Cardiac fibroblast (primary cell): Measurements from ENCODE around the gene KLHDC4.
A peak's percentile ranks its signal among the peaks of the same experiment; 100 is the strongest.

Source experiments
- DNase-seq, 2 donors: peaks; one replicate each; pipeline versions ENCODE4 v3.0.0 to v3.0.0-alpha.2; 2010; ENCODE audit warnings: low read depth in 2 of 2
- H3K4me3 ChIP-seq, 2 donors: replicated peaks in 1 of 2; 1 replicate in 1 of 2; 2 replicates in 1 of 2; pipeline ENCODE4 v1.5.1; 2011; ENCODE audit warnings: low read depth in 2 of 2, low read length in 2 of 2, mild to moderate bottlenecking in 2 of 2, moderate library complexity in 1 of 2
- CTCF ChIP-seq: IDR thresholded peaks from one replicate; pipeline ENCODE4 v1.5.1; 2011; ENCODE audit warnings: low read depth, mild to moderate bottlenecking, low read length, inconsistent platforms

The KLHDC4 gene

DNA sequence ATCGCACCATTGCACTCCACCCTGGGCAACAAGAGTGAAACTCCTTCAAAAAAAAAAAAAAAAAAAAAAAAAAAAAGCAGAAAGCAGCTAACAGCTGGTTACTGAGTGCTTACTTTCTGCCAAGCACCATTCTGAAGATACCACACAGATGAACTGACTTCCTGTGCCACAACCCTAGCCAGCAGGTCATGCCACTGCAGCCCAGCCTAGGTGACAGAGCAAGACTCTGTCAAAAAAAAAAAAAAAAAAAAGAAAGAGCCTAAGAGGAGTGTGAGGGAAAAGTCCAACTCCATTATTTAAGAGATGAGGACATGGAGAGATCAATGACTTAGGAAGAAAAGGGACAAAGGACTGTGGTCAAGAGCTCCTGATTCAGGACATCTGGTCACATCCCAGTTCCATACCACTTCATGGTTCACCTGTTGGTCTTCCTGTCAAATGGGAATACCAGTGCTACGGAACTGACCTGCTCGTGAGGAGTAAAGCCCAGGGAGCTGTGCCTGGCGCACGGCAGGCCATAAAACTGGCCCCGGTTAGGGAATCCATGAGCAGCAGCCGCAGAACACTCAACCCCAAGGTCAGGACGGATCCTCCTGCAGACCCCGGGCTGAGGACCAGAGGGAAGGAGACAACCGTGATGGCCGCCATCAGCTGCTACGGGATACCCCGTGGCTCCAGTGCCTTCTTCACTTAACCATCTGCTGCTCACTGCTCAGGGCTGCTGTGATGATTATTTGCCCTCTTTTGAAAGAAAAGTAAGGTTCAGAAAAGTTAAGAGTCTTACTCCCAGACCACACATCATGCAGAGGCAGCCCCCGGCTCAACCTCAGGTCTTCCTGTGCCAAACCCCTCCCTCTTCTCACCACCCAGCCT, 950 bp downstream of the KLHDC4 start:
- TF ChIP-seq CTCF = no peak
- no peak for DNase-seq

DNA sequence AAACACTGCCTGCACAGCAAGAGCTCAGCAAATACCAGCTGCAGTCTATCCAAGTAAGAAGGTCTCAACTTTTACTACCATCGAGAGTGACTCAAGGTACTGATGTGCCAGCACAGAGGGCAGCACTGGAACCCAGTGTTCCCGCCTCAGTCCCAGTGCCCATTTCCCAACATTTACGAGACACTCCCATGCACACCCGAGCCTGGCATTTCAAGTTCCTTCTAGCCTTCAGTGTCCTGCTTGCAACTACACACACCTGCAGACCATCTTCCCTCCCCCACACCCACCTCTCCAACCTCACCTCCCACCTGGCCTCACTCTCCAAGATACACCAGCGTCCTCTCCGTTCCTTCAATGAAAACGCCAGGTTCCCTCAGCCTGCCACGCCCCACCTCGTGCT, 3.2 kb downstream of the KLHDC4 start:
- no peak for TF ChIP-seq CTCF
- no peak overlapping the region for H3K4me3 ChIP-seq
- no peak for DNase-seq

More for the DNA sequence above, 950 bp downstream of the KLHDC4 start:
- peak overlapping the region; percentile 88 to 93 for H3K4me3 ChIP-seq

DNA sequence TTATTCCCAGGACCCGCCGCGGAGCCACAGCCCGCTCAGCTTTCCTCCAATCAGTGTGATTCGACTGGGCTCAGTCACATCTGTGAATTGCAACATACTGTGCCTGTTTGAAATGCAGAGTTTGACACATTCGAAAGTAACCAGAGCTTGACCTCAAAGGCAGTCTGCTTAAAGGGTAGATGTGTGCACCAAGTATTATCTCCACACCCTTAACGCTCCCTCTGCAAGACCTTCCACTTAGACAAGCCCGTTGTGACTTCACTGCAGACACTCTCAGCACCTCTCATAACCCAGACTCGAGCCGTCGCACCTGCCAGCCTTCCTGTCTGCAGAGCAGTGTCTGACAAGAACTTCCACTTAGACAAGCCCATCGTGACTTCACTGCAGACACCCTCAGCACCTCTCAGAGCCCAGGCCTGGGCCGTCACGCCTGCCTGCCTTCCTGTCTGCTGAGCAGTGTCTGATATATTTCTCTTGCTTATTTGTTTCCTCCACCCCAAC, 3.7 kb downstream of the KLHDC4 start:
- no peak for DNase-seq
- TF ChIP-seq CTCF = no peak

GRCh38 chr16:87761060-87761459, 4.7 kb downstream of the KLHDC4 start:
- no peak for DNase-seq
- TF ChIP-seq CTCF = no peak

More for the DNA sequence above, 3.7 kb downstream of the KLHDC4 start:
- no peak overlapping the region for H3K4me3 ChIP-seq

DNA sequence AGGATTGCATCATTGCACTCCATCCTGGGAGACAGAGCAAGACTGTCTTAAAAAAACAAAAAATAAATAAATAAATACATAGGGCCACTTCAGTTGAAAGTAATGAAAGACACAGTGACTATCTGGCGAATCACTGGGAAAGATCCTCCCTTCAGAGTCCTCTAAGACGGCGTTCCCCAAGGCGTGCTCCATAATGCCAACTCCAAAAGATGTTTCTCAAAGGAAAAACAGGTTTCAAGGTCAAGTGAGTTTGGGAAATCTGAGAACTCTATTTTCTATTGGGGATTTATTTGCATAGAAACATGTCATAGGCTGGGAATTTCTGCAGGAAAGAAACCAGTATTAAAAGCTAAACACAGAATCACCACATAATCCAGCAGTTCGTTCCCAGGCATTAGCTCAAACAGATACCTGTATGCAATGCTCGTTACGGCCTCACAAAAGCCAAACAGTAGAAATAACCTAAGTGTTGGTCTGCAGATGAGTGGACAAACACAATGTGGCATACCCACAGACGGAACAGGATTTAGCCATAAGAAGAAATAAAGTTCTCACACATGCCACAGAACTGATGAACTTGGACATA, 7.9 kb downstream of the KLHDC4 start:
- peak in 1 of 2 donors; percentile 52 for DNase-seq
- TF ChIP-seq CTCF = no peak
- no peak overlapping the region for H3K4me3 ChIP-seq

More at GRCh38 chr16:87761060-87761459, 4.7 kb downstream of the KLHDC4 start:
- no peak overlapping the region for H3K4me3 ChIP-seq

DNA sequence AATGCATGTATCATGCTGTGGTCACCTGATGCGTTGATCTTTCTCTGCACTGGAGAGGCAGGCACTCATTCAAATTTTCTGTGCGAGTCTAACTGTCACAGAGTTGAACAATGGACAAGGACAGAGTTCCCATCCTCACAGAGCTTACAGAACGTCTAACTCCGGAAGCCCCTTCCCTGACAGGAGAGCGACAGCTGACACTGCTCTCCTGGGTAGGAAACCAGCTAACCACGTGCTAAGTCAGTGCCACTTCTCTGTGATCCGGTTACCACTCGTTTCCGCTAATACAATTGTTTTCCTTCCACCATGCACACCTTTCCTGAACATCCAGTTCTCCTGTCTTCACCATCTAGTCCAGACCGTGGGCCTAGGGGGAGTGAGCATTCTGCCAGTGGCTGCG, 11.3 kb downstream of the KLHDC4 start:
- H3K4me3 ChIP-seq = no peak overlapping the region
- no peak for TF ChIP-seq CTCF
- no peak for DNase-seq
